Transverse colon (tissue), 4 donors: ENCODE results near the gene PSMC1. TPM values are rescaled to one million over a fixed set of nuclear protein-coding genes. Genes with fewer than 3 reads are reported as not detected.

Experiments
- DNase-seq: peaks from one replicate; pipeline ENCODE4 v3.0.0-alpha.2; 2019
- H3K27ac ChIP-seq, 4 donors: fragments of 200-600 bp; sonication (generic); 2 replicates each; pipeline ENCODE4 v1.5.1; 2016 to 2018; ENCODE audit warnings: inconsistent platforms in 4 of 4
- H3K27me3 ChIP-seq: fragments of 200-600 bp; sonication (generic); 2 replicates; pipeline ENCODE4 v1.5.1; 2017; ENCODE audit warnings: inconsistent platforms
- H3K36me3 ChIP-seq, 4 donors: fragments of 200-600 bp; sonication (generic); 2 replicates each; pipeline ENCODE4 v1.5.1; 2017 to 2019; ENCODE audit warnings: inconsistent platforms in 4 of 4
- H3K4me1 ChIP-seq, 4 donors: fragments of 200-600 bp; sonication (generic); 2 replicates each; pipeline ENCODE4 v1.5.1; 2017 to 2020; ENCODE audit warnings: inconsistent platforms in 4 of 4
- H3K4me3 ChIP-seq, 4 donors: fragments of 200-600 bp; sonication (generic); 1 replicate in 1 of 4; 2 replicates in 3 of 4; pipeline versions ENCODE4 v1.5.1 to v1.6.1; 2017 to 2019; ENCODE audit warnings: inconsistent platforms in 4 of 4
- H3K9me3 ChIP-seq, 2 donors: fragments of 200-600 bp; sonication (generic); 2 replicates each; pipeline ENCODE4 v1.5.1; 2017 to 2019; ENCODE audit warnings: inconsistent platforms in 2 of 2
- EP300 ChIP-seq: sonication (generic); formaldehyde crosslinking; IDR thresholded peaks from one replicate; pipeline ENCODE4 v1.6.1; 2017; ENCODE audit warnings: antibody characterized with exemption, low read depth
- POLR2A ChIP-seq: fragments of 450-650 bp; IDR thresholded peaks from one replicate; pipeline ENCODE4 v1.6.1; 2016; ENCODE audit warnings: antibody characterized with exemption, mild to moderate bottlenecking, moderate library complexity
- POLR2AphosphoS5 ChIP-seq, 3 donors: sonication (generic); formaldehyde crosslinking; IDR thresholded peaks; one replicate each; pipeline ENCODE4 v1.6.1; 2016; ENCODE audit warnings: antibody characterized with exemption in 3 of 3
- WGBS, 2 donors: methylation state at CpG; one replicate each; pipeline ENCODE4 v1.1.5; 2018; ENCODE audit warnings: low coverage in 1 of 2; 5-methylcytosine and 5-hydroxymethylcytosine counted together
- in situ Hi-C, 4 donors: fragments of 200-750 bp; cut with MboI; loops; one replicate each; pipeline versions ENCODE4 v1.15.0 to v1.15.1; 2017; ENCODE audit warnings: low sequenced_read_pairs in 3 of 4, low pct_ligation_motif_present in 1 of 4, low pct_unique_long_range_greater_than_20kb in 1 of 4
- intact Hi-C: fragments of 100-400 bp; cut with DNase I; formaldehyde crosslinking; loops from one replicate; pipeline ENCODE4 v1.15.1; 2023; ENCODE audit warnings: low total_unique reads
- total RNA-seq, 4 donors: library from RNA; depleted of rRNA; stranded (reverse); fragments of >200 nt; gene quantifications; one replicate each; pipeline ENCODE4 v1.1.0, GENCODE V29; 2016
- TF ChIP-seq, protein P1 (sequence below), 5 experiments: fragments of 200-600 bp in 3 of 5; fragments of 450-650 bp in 2 of 5; sonication (generic) in 3 of 5; IDR thresholded peaks; 1 replicate in 2 of 5; 2 replicates in 3 of 5; pipeline ENCODE4 v1.5.1; 2016 to 2017; ENCODE audit warnings: antibody characterized with exemption in 5 of 5, inconsistent platforms in 3 of 5, mild to moderate bottlenecking in 2 of 5, moderate library complexity in 1 of 5

PSMC1 gene
- total RNA-seq, 4 donors from 2014 or later, result 23.9 to 79.9 (median 56.2) TPM

GRCh38 chr14:90300611-90301047 lies 44.3 kb downstream of the PSMC1 start:
- Histone ChIP-seq H3K27ac (peak overlapping the region; percentile 42 to 64 (median 52)), H3K4me1 (peaks cover 4 to 25% (median 13%) of the 10 kb centered on the region in 4 donors), H3K9me3 (no peaks in the 10 kb centered on the region), H3K36me3 (peaks cover 0 to 15% (median 5%) of the 10 kb centered on the region in 4 donors), H3K27me3 (no peaks in the 10 kb centered on the region), H3K4me3 (no peak overlapping the region)
- intact Hi-C loops (loop anchor here (10.0 kb wide), 2 partner anchors 224 to 404 kb away; no protein-coding TSS in a partner anchor), in situ Hi-C loops (loop anchor here in 3 of 4 donors (10.0 to 25.0 kb wide), 2 partner anchors 387 to 464 kb away; no protein-coding TSS in a partner anchor)
- DNase-seq, result no peak
- 84 to 100% methylated on average over 1 to 2 of the region's 2 CpGs for WGBS, 2 donors
- TF ChIP-seq POLR2AphosphoS5 (IDR thresholded peaks at IDR 0.05) (no peak), POLR2A (no peak)

GRCh38 chr14:90301122-90301521 lies 44.8 kb downstream of the PSMC1 start:
- peaks cover 4 to 25% (median 13%) of the 10 kb centered on the region in 4 donors for H3K4me1 ChIP-seq
- WGBS, 2 donors, result 66 to 80% methylated on average over 3 to 6 of the region's 6 CpGs
- TF ChIP-seq EP300, result no peak
- no peak for TF ChIP-seq POLR2AphosphoS5 (IDR thresholded peaks at IDR 0.05)
- TF ChIP-seq, protein P1, sequence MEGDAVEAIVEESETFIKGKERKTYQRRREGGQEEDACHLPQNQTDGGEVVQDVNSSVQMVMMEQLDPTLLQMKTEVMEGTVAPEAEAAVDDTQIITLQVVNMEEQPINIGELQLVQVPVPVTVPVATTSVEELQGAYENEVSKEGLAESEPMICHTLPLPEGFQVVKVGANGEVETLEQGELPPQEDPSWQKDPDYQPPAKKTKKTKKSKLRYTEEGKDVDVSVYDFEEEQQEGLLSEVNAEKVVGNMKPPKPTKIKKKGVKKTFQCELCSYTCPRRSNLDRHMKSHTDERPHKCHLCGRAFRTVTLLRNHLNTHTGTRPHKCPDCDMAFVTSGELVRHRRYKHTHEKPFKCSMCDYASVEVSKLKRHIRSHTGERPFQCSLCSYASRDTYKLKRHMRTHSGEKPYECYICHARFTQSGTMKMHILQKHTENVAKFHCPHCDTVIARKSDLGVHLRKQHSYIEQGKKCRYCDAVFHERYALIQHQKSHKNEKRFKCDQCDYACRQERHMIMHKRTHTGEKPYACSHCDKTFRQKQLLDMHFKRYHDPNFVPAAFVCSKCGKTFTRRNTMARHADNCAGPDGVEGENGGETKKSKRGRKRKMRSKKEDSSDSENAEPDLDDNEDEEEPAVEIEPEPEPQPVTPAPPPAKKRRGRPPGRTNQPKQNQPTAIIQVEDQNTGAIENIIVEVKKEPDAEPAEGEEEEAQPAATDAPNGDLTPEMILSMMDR (IDR thresholded peaks at IDR 0.05), result no peak
- TF ChIP-seq POLR2A, result no peak
- H3K27ac ChIP-seq, result peak overlapping the region; percentile 42 to 64 (median 52)
- no peak overlapping the region for H3K4me3 ChIP-seq
- in situ Hi-C loops (loop anchor here in 3 of 4 donors (10.0 to 25.0 kb wide), 2 partner anchors 386 to 464 kb away; no protein-coding TSS in a partner anchor), intact Hi-C loops (loop anchor here (10.0 kb wide), 2 partner anchors 224 to 404 kb away; no protein-coding TSS in a partner anchor)
- peaks cover 0 to 14% (median 5%) of the 10 kb centered on the region in 4 donors for H3K36me3 ChIP-seq
- no peaks in the 10 kb centered on the region for H3K9me3 ChIP-seq
- no peak for DNase-seq
- H3K27me3 ChIP-seq, result no peaks in the 10 kb centered on the region

- no peaks in the 10 kb centered on the region for H3K27me3 ChIP-seq
- H3K4me3 ChIP-seq, result no peak overlapping the region
- in situ Hi-C loops, result loop anchor here in 3 of 4 donors (10.0 to 25.0 kb wide), 2 partner anchors 386 to 463 kb away; no protein-coding TSS in a partner anchor
- WGBS, 2 donors, result 27 to 50% methylated on average over 1 to 5 of the region's 5 CpGs
- TF ChIP-seq EP300, result no peak
- TF ChIP-seq, protein P1 (IDR thresholded peaks at IDR 0.05), result peak; percentile 48 to 67 (median 53)
- no peak for TF ChIP-seq POLR2A
- peak in 2 of 3 donors; percentile 12 to 17 for TF ChIP-seq POLR2AphosphoS5 (IDR thresholded peaks at IDR 0.05)
- no peaks in the 10 kb centered on the region for H3K9me3 ChIP-seq
- peaks cover 0 to 10% (median 5%) of the 10 kb centered on the region in 4 donors for H3K36me3 ChIP-seq
- DNase-seq, result no peak
- H3K27ac ChIP-seq, result peak overlapping the region; percentile 42 to 71 (median 62)
- intact Hi-C loops, result loop anchor here (10.0 kb wide), 2 partner anchors 223 to 403 kb away; no protein-coding TSS in a partner anchor
- peaks cover 4 to 25% (median 13%) of the 10 kb centered on the region in 4 donors for H3K4me1 ChIP-seq
These were observed 45.3 kb downstream of the PSMC1 start for GRCh38 chr14:90301668-90302090.

- Histone ChIP-seq H3K36me3 (peaks cover 0 to 10% (median 0%) of the 10 kb centered on the region in 4 donors), H3K9me3 (no peaks in the 10 kb centered on the region), H3K4me3 (no peak overlapping the region), H3K4me1 (peaks cover 4 to 25% (median 13%) of the 10 kb centered on the region in 4 donors), H3K27ac (peak overlapping the region; percentile 51 to 71 (median 62)), H3K27me3 (no peaks in the 10 kb centered on the region)
- in situ Hi-C loops, result loop anchor here in 3 of 4 donors (10.0 to 25.0 kb wide), 2 partner anchors 385 to 462 kb away; no protein-coding TSS in a partner anchor
- WGBS, 2 donors, result 82 to 83% methylated on average over 9 to 10 of the region's 10 CpGs
- DNase-seq, result no peak
- intact Hi-C loops, result loop anchor here (10.0 kb wide), 2 partner anchors 222 to 402 kb away; no protein-coding TSS in a partner anchor
- TF ChIP-seq POLR2AphosphoS5 (IDR thresholded peaks at IDR 0.05) (no peak), EP300 (no peak), POLR2A (no peak)
- TF ChIP-seq, protein P1 (IDR thresholded peaks at IDR 0.05), result no peak
These were observed 46.4 kb downstream of the PSMC1 start for GRCh38 chr14:90302529-90303303.
